Progenitor cell of endocrine pancreas (in vitro differentiated cells): ENCODE data around the gene SNX15. TPM values are rescaled to one million over a fixed set of nuclear protein-coding genes. Genes with fewer than 3 reads are reported as not detected.

ENCODE experiments used
- DNase-seq: peaks from one replicate; pipeline ENCODE4 v3.0.0; 2021; ENCODE audit warnings: low spot score; ENCODE audit not compliant: unreplicated experiment
- H3K27ac Mint-ChIP-seq: 2 replicates; pipeline ENCODE4 v1.8.0; 2021; ENCODE audit warnings: mild to moderate bottlenecking, moderate library complexity, mixed read lengths
- H3K27me3 Mint-ChIP-seq: 2 replicates; pipeline ENCODE4 v1.8.0; 2021; ENCODE audit warnings: mixed read lengths
- H3K36me3 Mint-ChIP-seq: 2 replicates; pipeline ENCODE4 v1.8.0; 2022; ENCODE audit warnings: mixed read lengths; ENCODE audit not compliant: insufficient read depth
- H3K4me1 Mint-ChIP-seq: 2 replicates; pipeline ENCODE4 v1.8.0; 2021; ENCODE audit warnings: low read depth, mixed read lengths
- H3K4me3 Mint-ChIP-seq: 2 replicates; pipeline ENCODE4 v1.8.0; 2021; ENCODE audit warnings: low read depth, mild to moderate bottlenecking, moderate library complexity, mixed read lengths
- H3K9me3 Mint-ChIP-seq: 2 replicates; pipeline ENCODE4 v1.8.0; 2021; ENCODE audit warnings: low read depth, mixed read lengths
- CTCF ChIP-seq: fragments of 200-600 bp; sonication (generic); IDR thresholded peaks from one replicate; pipeline ENCODE4 v1.5.0; 2021; ENCODE audit warnings: antibody characterized with exemption, mild to moderate bottlenecking; ENCODE audit not compliant: unreplicated experiment
- microRNA-seq: library from miRNA; unstranded; fragments of <30 nt; microRNA quantifications from one replicate; pipeline ENCODE4 v1.1.0, GENCODE V29; 2020; ENCODE audit warnings: borderline number of aligned reads; ENCODE audit not compliant: unreplicated experiment
- total RNA-seq: library from RNA; stranded (reverse); gene quantifications from 2 replicates; pipeline ENCODE4 v1.2.1, GENCODE V29; 2021

Gene SNX15
- total RNA-seq, 1 donor from 2014 or later = 34.5 TPM

GRCh38 chr11:65085446-65085845 is 58.2 kb downstream of the SNX15 start:
- H3K4me1 Mint-ChIP-seq = peaks cover 15% of the 10 kb centered on the region
- peak overlapping the region; percentile 12 for H3K27ac Mint-ChIP-seq
- H3K27me3 Mint-ChIP-seq = no peaks in the 10 kb centered on the region
- DNase-seq = no peak
- no peak for TF ChIP-seq CTCF
- peaks cover 6% of the 10 kb centered on the region for H3K36me3 Mint-ChIP-seq
- H3K9me3 Mint-ChIP-seq = no peaks in the 10 kb centered on the region
- H3K4me3 Mint-ChIP-seq = peak overlapping the region; percentile 95

- Mint-ChIP-seq H3K9me3 (no peaks in the 10 kb centered on the region), H3K4me3 (no peak overlapping the region), H3K27me3 (no peaks in the 10 kb centered on the region), H3K36me3 (peaks cover 6% of the 10 kb centered on the region), H3K27ac (no peak overlapping the region), H3K4me1 (peaks cover 15% of the 10 kb centered on the region)
- TF ChIP-seq CTCF = no peak
- DNase-seq = no peak
Measured at GRCh38 chr11:65086809-65087208, 59.6 kb downstream of the SNX15 start.

GRCh38 chr11:65087216-65087615 is 60.0 kb downstream of the SNX15 start:
- no peak overlapping the region for H3K27ac Mint-ChIP-seq
- TF ChIP-seq CTCF = no peak

GRCh38 chr11:65087827-65088226 is 60.6 kb downstream of the SNX15 start:
- H3K36me3 Mint-ChIP-seq = peaks cover 6% of the 10 kb centered on the region
- H3K4me3 Mint-ChIP-seq = no peak overlapping the region
- H3K4me1 Mint-ChIP-seq = peaks cover 14% of the 10 kb centered on the region
- no peak overlapping the region for H3K27ac Mint-ChIP-seq
- DNase-seq = no peak
- no peak for TF ChIP-seq CTCF
- no peaks in the 10 kb centered on the region for H3K27me3 Mint-ChIP-seq
- no peaks in the 10 kb centered on the region for H3K9me3 Mint-ChIP-seq

More at GRCh38 chr11:65087216-65087615, 60.0 kb downstream of the SNX15 start:
- peaks cover 6% of the 10 kb centered on the region for H3K36me3 Mint-ChIP-seq
- no peaks in the 10 kb centered on the region for H3K9me3 Mint-ChIP-seq
- peaks cover 15% of the 10 kb centered on the region for H3K4me1 Mint-ChIP-seq
- no peaks in the 10 kb centered on the region for H3K27me3 Mint-ChIP-seq
- no peak for DNase-seq
- no peak overlapping the region for H3K4me3 Mint-ChIP-seq

GRCh38 chr11:65089621-65090020 is 62.4 kb downstream of the SNX15 start:
- Mint-ChIP-seq H3K36me3 (peaks cover 6% of the 10 kb centered on the region), H3K27me3 (no peaks in the 10 kb centered on the region), H3K4me3 (no peak overlapping the region), H3K27ac (no peak overlapping the region), H3K4me1 (peaks cover 8% of the 10 kb centered on the region), H3K9me3 (no peaks in the 10 kb centered on the region)
- DNase-seq = no peak
- no peak for TF ChIP-seq CTCF

Small RNAs within 50 kb of the gene (microRNA-seq; reads per million reads assigned to microRNA genes)
- gene MIR6879 = 1.8 reads per million

Other genes starting within 250 kb of the SNX15 start
- 500 and 503 TPM in 2 replicates for gene SF1, start 248.9 kb upstream of the SNX15 start, total RNA-seq
- 12.7 and 13.3 TPM in 2 replicates for gene MAP4K2, start 224.2 kb upstream of the SNX15 start, total RNA-seq
- gene MEN1, start 216.9 kb upstream of the SNX15 start, total RNA-seq = 54.6 and 61.5 TPM in 2 replicates
- 20.1 and 21.1 TPM in 2 replicates for gene CDC42BPG, start 182.8 kb upstream of the SNX15 start, total RNA-seq
- gene EHD1, start 148.8 kb upstream of the SNX15 start, total RNA-seq = 55.0 and 57.2 TPM in 2 replicates
- 33.2 and 35.0 TPM in 2 replicates for gene ATG2A, start 110.2 kb upstream of the SNX15 start, total RNA-seq
- 14.1 and 15.9 TPM in 2 replicates for gene PPP2R5B, start 102.8 kb upstream of the SNX15 start, total RNA-seq
- gene GPHA2, start 91.5 kb upstream of the SNX15 start, total RNA-seq = 0.41 TPM in 1 of 2 replicates, not detected in the other
- gene MAJIN, start 55.3 kb upstream of the SNX15 start, total RNA-seq = not detected in 2 replicates
- gene BATF2, start 30.5 kb upstream of the SNX15 start, total RNA-seq = 0.53 and 0.58 TPM in 2 replicates
- 95.2 and 96.7 TPM in 2 replicates for gene ARL2, start 13.3 kb upstream of the SNX15 start, total RNA-seq
- gene SAC3D1, start 13.8 kb downstream of the SNX15 start, total RNA-seq = 18.5 and 19.3 TPM in 2 replicates
- 4.3 and 4.4 TPM in 2 replicates for gene NAALADL1, start 31.1 kb downstream of the SNX15 start, total RNA-seq
- gene CDCA5, start 56.6 kb downstream of the SNX15 start, total RNA-seq = 25.1 and 25.9 TPM in 2 replicates
- 40.4 and 43.3 TPM in 2 replicates for gene ZFPL1, start 56.8 kb downstream of the SNX15 start, total RNA-seq
- gene VPS51, start 68.8 kb downstream of the SNX15 start, total RNA-seq = 112 and 123 TPM in 2 replicates
- gene TM7SF2, start 84.4 kb downstream of the SNX15 start, total RNA-seq = 123 and 124 TPM in 2 replicates
- 10.5 and 11.8 TPM in 2 replicates for gene ZNHIT2, start 90.3 kb downstream of the SNX15 start, total RNA-seq
- gene FAU, start 94.7 kb downstream of the SNX15 start, total RNA-seq = 607 and 611 TPM in 2 replicates
- 38.8 and 39.6 TPM in 2 replicates for gene MRPL49, start 94.9 kb downstream of the SNX15 start, total RNA-seq
- 48.4 and 49.0 TPM in 2 replicates for gene SYVN1, start 107.1 kb downstream of the SNX15 start, total RNA-seq
- not detected in 2 replicates for gene SPDYC, start 142.8 kb downstream of the SNX15 start, total RNA-seq
- gene CAPN1, start 154.5 kb downstream of the SNX15 start, total RNA-seq = 239 and 245 TPM in 2 replicates
- gene POLA2, start 234.5 kb downstream of the SNX15 start, total RNA-seq = 24.4 and 27.4 TPM in 2 replicates